ENCODE data around the gene SASH1.

The SASH1 gene

GRCh38 chr6:148407372-148407771, 64.7 kb downstream of the SASH1 start:
- no peak for DNase-seq

GRCh38 chr6:148413321-148414091, 70.9 kb downstream of the SASH1 start:
- DNase-seq, result no peak

GRCh38 chr6:148414092-148414489, 71.5 kb downstream of the SASH1 start:
- no peak for DNase-seq

- no peak for DNase-seq
These were observed 72.2 kb downstream of the SASH1 start for GRCh38 chr6:148414836-148415235.

- no peak for DNase-seq
These were observed 73.0 kb downstream of the SASH1 start for GRCh38 chr6:148415511-148416260.

- DNase-seq, result no peak
These were observed 73.8 kb downstream of the SASH1 start for GRCh38 chr6:148416330-148416965.

GRCh38 chr6:148417045-148417444, 74.4 kb downstream of the SASH1 start:
- DNase-seq, result no peak

- no peak for DNase-seq
These were observed 76.8 kb downstream of the SASH1 start for GRCh38 chr6:148419430-148419829.

GRCh38 chr6:148422085-148422484, 79.4 kb downstream of the SASH1 start:
- DNase-seq, result peak; percentile 48

GRCh38 chr6:148423133-148423532, 80.5 kb downstream of the SASH1 start:
- no peak for DNase-seq

GRCh38 chr6:148423601-148424270, 81.1 kb downstream of the SASH1 start:
- peak; percentile 84 for DNase-seq

GRCh38 chr6:148425443-148425842, 82.8 kb downstream of the SASH1 start:
- DNase-seq, result no peak

- no peak for DNase-seq
These were observed 83.8 kb downstream of the SASH1 start for GRCh38 chr6:148426317-148426977.

- no peak for DNase-seq
These were observed 84.7 kb downstream of the SASH1 start for GRCh38 chr6:148427333-148427732.

- no peak for DNase-seq
These were observed 86.8 kb downstream of the SASH1 start for GRCh38 chr6:148429423-148429822.

GRCh38 chr6:148430897-148431296, 88.3 kb downstream of the SASH1 start:
- DNase-seq, result peak; percentile 41

- no peak for DNase-seq
These were observed 88.8 kb downstream of the SASH1 start for GRCh38 chr6:148431413-148431812.

GRCh38 chr6:148431840-148432239, 89.2 kb downstream of the SASH1 start:
- no peak for DNase-seq

- no peak for DNase-seq
These were observed 90.0 kb downstream of the SASH1 start for GRCh38 chr6:148432462-148433195.

GRCh38 chr6:148435386-148435785, 92.7 kb downstream of the SASH1 start:
- no peak for DNase-seq

GRCh38 chr6:148436466-148436865, 93.8 kb downstream of the SASH1 start:
- DNase-seq, result no peak

- DNase-seq, result no peak
These were observed 96.0 kb downstream of the SASH1 start for GRCh38 chr6:148438632-148439031.
